GM19099 (cell line): Measurements from ENCODE around the gene IFITM10.

ENCODE experiments used
- POLR2A ChIP-seq: IDR thresholded peaks from 3 replicates; pipeline ENCODE4 v1.6.1; 2011; ENCODE audit warnings: low read depth; ENCODE audit not compliant: insufficient read length; ENCODE audit errors: extremely low read depth

IFITM10 gene

GRCh38 chr11:1760351-1761109 is 10.1 kb upstream of the IFITM10 start:
- no peak for TF ChIP-seq POLR2A

- no peak for TF ChIP-seq POLR2A
Observed at GRCh38 chr11:1759851-1760220, 9.4 kb upstream of the IFITM10 start.

GRCh38 chr11:1759151-1759850 is 8.9 kb upstream of the IFITM10 start:
- no peak for TF ChIP-seq POLR2A

- TF ChIP-seq POLR2A = no peak
Observed at GRCh38 chr11:1758611-1759150, 8.3 kb upstream of the IFITM10 start.

GRCh38 chr11:1757861-1758610 is 7.6 kb upstream of the IFITM10 start:
- no peak for TF ChIP-seq POLR2A

- no peak for TF ChIP-seq POLR2A
Observed at GRCh38 chr11:1756791-1757771, 6.7 kb upstream of the IFITM10 start.

GRCh38 chr11:1755692-1756561 is 5.5 kb upstream of the IFITM10 start:
- no peak for TF ChIP-seq POLR2A

- no peak for TF ChIP-seq POLR2A
Observed at GRCh38 chr11:1755344-1755691, 4.9 kb upstream of the IFITM10 start.

- TF ChIP-seq POLR2A = no peak
Observed at GRCh38 chr11:1754376-1755150, 4.2 kb upstream of the IFITM10 start.

- no peak for TF ChIP-seq POLR2A
Observed at GRCh38 chr11:1753929-1754305, 3.5 kb upstream of the IFITM10 start.

GRCh38 chr11:1753229-1753928 is 3.0 kb upstream of the IFITM10 start:
- no peak for TF ChIP-seq POLR2A

- TF ChIP-seq POLR2A = no peak
Observed at GRCh38 chr11:1752907-1753228, 2.5 kb upstream of the IFITM10 start.

GRCh38 chr11:1751999-1752906 is 1.9 kb upstream of the IFITM10 start:
- TF ChIP-seq POLR2A = no peak
